IMR-90 (cell line): ENCODE data around the gene FRMD3. TPM values are rescaled to one million over a fixed set of nuclear protein-coding genes. Genes with fewer than 3 reads are reported as not detected.

Experiments
- ATAC-seq: fragments of 200-7000 bp; cut with Tn5 transposase; 2 replicates; pipeline ENCODE4 v1.9.1; 2020; ENCODE audit warnings: low read depth, mild to moderate bottlenecking, moderate library complexity
- BruUV-seq: library from RNA; stranded (reverse); fragments of 400-500 nt; replicated peaks from 2 replicates; lab custom pipeline; 2021; lab: Mats Ljungman, UMichigan
- CTCF ChIA-PET: fragments of 300-600 bp; formaldehyde crosslinking; extraction: SDS; loops from one replicate; lab custom pipeline; 2021; ENCODE audit warnings: antibody characterized with exemption; lab: Yijun Ruan, JAX
- POLR2A ChIA-PET: fragments of 300-600 bp; sonication (Branson Sonifier 250); formaldehyde crosslinking; loops from one replicate; lab custom pipeline; 2022; ENCODE audit warnings: antibody characterized with exemption; ENCODE audit not compliant: unreplicated experiment; lab: Charles Lee
- DNase-seq: peaks from one replicate; pipeline ENCODE4 v3.0.0; 2013
- H2AFZ ChIP-seq: replicated peaks from 2 replicates; pipeline ENCODE3; 2013; ENCODE audit warnings: low read length, mild to moderate bottlenecking; ENCODE audit not compliant: poor library complexity
- H2AK5ac ChIP-seq: 2 replicates; pipeline ENCODE4 v1.6.1; 2013; ENCODE audit warnings: low read depth, low read length, inconsistent platforms
- H2AK9ac ChIP-seq: replicated peaks from 2 replicates; pipeline ENCODE3; 2013; ENCODE audit warnings: mild to moderate bottlenecking, low read depth, low read length, moderate library complexity; ENCODE audit not compliant: poor library complexity
- H2BK120ac ChIP-seq: 2 replicates; pipeline ENCODE4 v1.6.1; 2013; ENCODE audit warnings: low read depth, low read length, inconsistent platforms
- H2BK15ac ChIP-seq: 3 replicates; pipeline ENCODE4 v1.6.1; 2013; ENCODE audit warnings: low read depth, low read length, inconsistent platforms
- H2BK20ac ChIP-seq: 2 replicates; pipeline ENCODE4 v1.6.1; 2013; ENCODE audit warnings: low read depth, mild to moderate bottlenecking, inconsistent platforms, low read length, moderate library complexity
- H2BK5ac ChIP-seq: 2 replicates; pipeline ENCODE4 v1.6.1; 2013; ENCODE audit warnings: mild to moderate bottlenecking, low read depth, low read length, inconsistent platforms; ENCODE audit not compliant: poor library complexity, severe bottlenecking
- H3K14ac ChIP-seq: replicated peaks from 2 replicates; pipeline ENCODE4 v1.6.1; 2013; ENCODE audit warnings: low read depth, low read length, inconsistent platforms
- H3K18ac ChIP-seq: 2 replicates; pipeline ENCODE4 v1.6.1; 2013; ENCODE audit warnings: low read depth, low read length, control low read depth
- H3K23ac ChIP-seq: 2 replicates; pipeline ENCODE4 v1.6.1; 2013; ENCODE audit warnings: low read depth, low read length, inconsistent platforms
- H3K27ac ChIP-seq: 2 replicates; pipeline ENCODE4 v1.5.1; 2013; ENCODE audit warnings: mild to moderate bottlenecking, control low read depth, low read length; ENCODE audit not compliant: insufficient read depth
- H3K27me3 ChIP-seq: 2 replicates; pipeline ENCODE4 v1.6.1; 2013; ENCODE audit warnings: low read length; ENCODE audit not compliant: control insufficient read depth, insufficient read depth
- H3K36me3 ChIP-seq: 2 replicates; pipeline ENCODE4 v1.6.1; 2013; ENCODE audit warnings: low read length, mixed read lengths; ENCODE audit not compliant: control insufficient read depth, insufficient read depth
- H3K4ac ChIP-seq: 2 replicates; pipeline ENCODE4 v1.6.1; 2013; ENCODE audit warnings: low read depth, low read length, inconsistent platforms
- H3K4me1 ChIP-seq: 2 replicates; pipeline ENCODE4 v1.6.1; 2013; ENCODE audit warnings: low read length, mixed read lengths; ENCODE audit not compliant: control insufficient read depth, insufficient read depth
- H3K4me2 ChIP-seq: 2 replicates; pipeline ENCODE4 v1.6.1; 2013; ENCODE audit warnings: low read depth, mild to moderate bottlenecking, control low read depth, low read length, moderate library complexity
- H3K4me3 ChIP-seq: 2 replicates; pipeline ENCODE4 v1.5.1; 2013; ENCODE audit warnings: low read depth, mild to moderate bottlenecking, control low read depth, low read length, moderate library complexity; ENCODE audit not compliant: insufficient read depth
- H3K56ac ChIP-seq: 2 replicates; pipeline ENCODE4 v1.6.1; 2013; ENCODE audit warnings: low read length, inconsistent platforms; ENCODE audit not compliant: insufficient read depth; ENCODE audit errors: extremely low read depth
- H3K79me1 ChIP-seq, 2 experiments: 2 replicates each; pipeline ENCODE4 v1.6.1; 2013; ENCODE audit warnings: low read length in 2 of 2, inconsistent platforms in 1 of 2, low read depth in 1 of 2
- H3K9ac ChIP-seq: 2 replicates; pipeline ENCODE4 v1.6.1; 2013; ENCODE audit warnings: low read depth, low read length, control low read depth
- H3K9me1 ChIP-seq: 2 replicates; pipeline ENCODE4 v1.6.1; 2013; ENCODE audit warnings: low read length, inconsistent platforms; ENCODE audit not compliant: insufficient read depth
- H3K9me3 ChIP-seq: 2 replicates; pipeline ENCODE4 v1.6.1; 2013; ENCODE audit warnings: low read length; ENCODE audit not compliant: control insufficient read depth, insufficient read depth
- H4K20me1 ChIP-seq: 2 replicates; pipeline ENCODE4 v1.6.1; 2013; ENCODE audit warnings: low read length, inconsistent platforms; ENCODE audit not compliant: insufficient read depth
- H4K5ac ChIP-seq: 2 replicates; pipeline ENCODE4 v1.6.1; 2013; ENCODE audit warnings: mild to moderate bottlenecking, low read depth, low read length, control low read depth
- H4K8ac ChIP-seq, 2 experiments: 2 replicates each; pipeline ENCODE4 v1.6.1; 2013; ENCODE audit warnings: low read depth in 2 of 2, low read length in 2 of 2, control low read depth in 1 of 2, inconsistent platforms in 1 of 2
- H4K91ac ChIP-seq: 2 replicates; pipeline ENCODE4 v1.6.1; 2013; ENCODE audit warnings: low read depth, low read length, inconsistent platforms; ENCODE audit not compliant: insufficient read depth
- BHLHE40 ChIP-seq: fragments of 150-350 bp; IDR thresholded peaks from 2 replicates; pipeline ENCODE4 v1.6.1; 2016; ENCODE audit warnings: mild to moderate bottlenecking, low read depth, low read length
- CTCF ChIP-seq: conservative IDR thresholded peaks from 2 replicates; pipeline ENCODE4 v1.5.1; 2012; ENCODE audit warnings: mild to moderate bottlenecking, low read depth, low read length, improper control_type of control experiment
- ELK1 ChIP-seq: fragments of 150-350 bp; IDR thresholded peaks from 2 replicates; pipeline ENCODE4 v1.6.1; 2016; ENCODE audit warnings: low read depth, mild to moderate bottlenecking, low read length, moderate library complexity, borderline replicate concordance
- FOS ChIP-seq: fragments of 150-350 bp; IDR thresholded peaks from 2 replicates; pipeline ENCODE4 v1.6.1; 2016; ENCODE audit warnings: low read depth, low read length
- MAFK ChIP-seq: IDR thresholded peaks from 2 replicates; pipeline ENCODE4 v1.6.1; 2012; ENCODE audit warnings: low read depth, low read length, improper control_type of control experiment
- MAZ ChIP-seq: IDR thresholded peaks from 2 replicates; pipeline ENCODE4 v1.6.1; 2012; ENCODE audit warnings: low read depth, mild to moderate bottlenecking, low read length, improper control_type of control experiment, moderate library complexity, borderline replicate concordance
- POLR2A ChIP-seq: IDR thresholded peaks from 2 replicates; pipeline ENCODE4 v1.6.1; 2012; ENCODE audit warnings: mild to moderate bottlenecking, low read depth, low read length
- RCOR1 ChIP-seq: IDR thresholded peaks from 2 replicates; pipeline ENCODE4 v1.6.1; 2012; ENCODE audit warnings: mild to moderate bottlenecking, low read length, improper control_type of control experiment; ENCODE audit not compliant: insufficient replicate concordance
- RFX5 ChIP-seq: IDR thresholded peaks from 2 replicates; pipeline ENCODE4 v1.8.0; 2012; ENCODE audit warnings: low read depth, mild to moderate bottlenecking, low read length, moderate library complexity
- SMC3 ChIP-seq: fragments of 150-350 bp; IDR thresholded peaks from 2 replicates; pipeline ENCODE4 v1.6.1; 2016; ENCODE audit warnings: low read depth, mild to moderate bottlenecking, antibody characterized with exemption, low read length, moderate library complexity
- USF2 ChIP-seq: fragments of 150-350 bp; IDR thresholded peaks from 2 replicates; pipeline ENCODE4 v1.6.1; 2017; ENCODE audit warnings: mild to moderate bottlenecking, antibody characterized with exemption, low read length, low read depth
- WGBS, 2 experiments: methylation state at CpG; one replicate each; pipeline versions ENCODE4 v1.1.5 to v1.1.7; 2013; ENCODE audit warnings: missing lambda C conversion rate in 2 of 2; ENCODE audit not compliant: insufficient read length in 1 of 2; ENCODE audit errors: extremely low coverage in 2 of 2; 5-methylcytosine and 5-hydroxymethylcytosine counted together
- dilution Hi-C: fragments of 300-500 bp; cut with HindIII; formaldehyde crosslinking; loops from one replicate; pipeline ENCODE4 v1.14.3; 2018; ENCODE audit warnings: low sequenced_read_pairs; ENCODE audit not compliant: unreplicated experiment
- in situ Hi-C: fragments of 300-500 bp; cut with MboI; formaldehyde crosslinking; loops from 3 replicates; pipeline ENCODE4 v1.14.3; 2019; ENCODE audit warnings: low sequenced_read_pairs, inconsistent platforms, mixed read lengths
- intact Hi-C: fragments of 100-400 bp; cut with micrococcal nuclease; formaldehyde crosslinking; loops from 2 replicates; pipeline ENCODE4 v1.10.0; 2022
- polyA plus RNA-seq, 3 experiments: library from polyadenylated mRNA; depleted of rRNA; stranded (reverse); fragments of >200 nt; gene quantifications; 2 replicates each; pipeline ENCODE4 v1.2.3, GENCODE V29; 2012; ENCODE audit warnings: low replicate concordance in 1 of 3
- total RNA-seq: library from RNA; depleted of rRNA; stranded (reverse); fragments of >200 nt; gene quantifications from 2 replicates; pipeline ENCODE4 v1.2.3, GENCODE V29; 2012

The FRMD3 gene
- total and polyA plus RNA-seq, 2 of the 4 experiments (the other 2 are of a cell fraction) = 0.02 to 0.18 TPM

- in situ Hi-C loops = no loop called here
- Histone ChIP-seq H2BK5ac (no peak overlapping the region), H2BK20ac (no peak overlapping the region), H2BK120ac (no peak overlapping the region), H3K23ac (no peak overlapping the region), H4K5ac (no peak overlapping the region), H2AFZ (no peak overlapping the region), H3K27ac (no peak overlapping the region), H3K36me3 (no peaks in the 10 kb centered on the region), H2AK9ac (no peak overlapping the region), H3K14ac (no peak overlapping the region), H4K91ac (no peak overlapping the region), H4K20me1 (no peaks in the 10 kb centered on the region), H3K4me1 (no peaks in the 10 kb centered on the region), H2AK5ac (no peak overlapping the region), H3K4me2 (no peak overlapping the region), H3K9ac (no peak overlapping the region), H3K18ac (no peak overlapping the region), H3K9me1 (no peaks in the 10 kb centered on the region), H2BK15ac (no peak overlapping the region), H3K79me1 (no peaks in the 10 kb centered on the region), H3K9me3 (no peaks in the 10 kb centered on the region), H3K56ac (no peak overlapping the region), H3K4me3 (no peak overlapping the region), H3K4ac (no peak overlapping the region), H3K27me3 (no peaks in the 10 kb centered on the region), H4K8ac (no peak overlapping the region)
- POLR2A ChIA-PET = no interaction called here
- ATAC-seq (no peak), DNase-seq (no peak)
- TF ChIP-seq POLR2A = no peak
- TF ChIP-seq SMC3 = no peak
- no peak for TF ChIP-seq ELK1
- no peak for TF ChIP-seq MAZ
- no peak for TF ChIP-seq FOS
- no peak for TF ChIP-seq USF2
- TF ChIP-seq CTCF = no peak
- TF ChIP-seq MAFK = no peak
- no peak for TF ChIP-seq BHLHE40
- no peak for TF ChIP-seq RFX5
- no peak for TF ChIP-seq RCOR1
- no TSS peak for BruUV-seq
- WGBS, 2 experiments = no CpG with 5 or more reads among the region's 2 CpGs
- CTCF ChIA-PET = no interaction called here
- intact Hi-C loops = no loop called here
- dilution Hi-C loops = no loop called here
Observed at GRCh38 chr9:83479765-83480164, 58.4 kb downstream of the FRMD3 start.
